SK-N-SH (cell line): Measurements from ENCODE around the gene POLN. TPM values are rescaled to one million over a fixed set of nuclear protein-coding genes. Genes with fewer than 3 reads are reported as not detected.

Source experiments
- CTCF ChIA-PET: fragments of 300-600, 350-600 bp; formaldehyde crosslinking; extraction: SDS; loops from one replicate; lab custom pipeline; 2021; lab: Yijun Ruan, JAX
- POLR2A ChIA-PET: fragments of 350-600 bp; sonication (Branson Sonifier 250); formaldehyde crosslinking; extraction: SDS; loops from one replicate; lab custom pipeline; 2020; ENCODE audit warnings: antibody characterized with exemption, inconsistent platforms; lab: Yijun Ruan, JAX
- DNase-seq: peaks from one replicate; pipeline ENCODE4 v3.0.0; 2012
- H2AFZ ChIP-seq: fragments of 200-600 bp; sonication (generic); 2 replicates; pipeline ENCODE4 v1.8.1; 2016; ENCODE audit warnings: antibody characterized with exemption, mild to moderate bottlenecking, low read depth
- H3F3A ChIP-seq: fragments of 200-600 bp; sonication (generic); replicated peaks from 2 replicates; pipeline ENCODE3; 2016; ENCODE audit warnings: antibody characterized with exemption, mild to moderate bottlenecking; ENCODE audit not compliant: insufficient read depth
- H3K27ac ChIP-seq, 2 experiments: fragments of 200-500 bp in 1 of 2; fragments of 200-600 bp in 1 of 2; sonication (Bioruptor generic) in 1 of 2; sonication (generic), shearing (Covaris generic) in 1 of 2; 2 replicates each; pipeline versions ENCODE4 v1.5.1 to v1.6.1; 2014 to 2016; ENCODE audit warnings: low read depth in 2 of 2, inconsistent platforms in 1 of 2, low read length in 1 of 2, mild to moderate bottlenecking in 1 of 2, mixed read lengths in 1 of 2
- H3K27me3 ChIP-seq: fragments of 200-600 bp; sonication (generic), shearing (Covaris generic); 2 replicates; pipeline ENCODE4 v1.6.1; 2016; ENCODE audit warnings: mixed run types; ENCODE audit not compliant: insufficient read depth
- H3K36me3 ChIP-seq, 2 experiments: fragments of 200-500 bp in 1 of 2; fragments of 200-600 bp in 1 of 2; sonication (Bioruptor generic) in 1 of 2; sonication (generic) in 1 of 2; replicated peaks in 1 of 2; 2 replicates each; pipeline versions ENCODE3 to v1.5.1; 2014 to 2016; ENCODE audit warnings: low read length in 1 of 2, mild to moderate bottlenecking in 1 of 2; ENCODE audit not compliant: insufficient read depth in 2 of 2, control insufficient read depth in 1 of 2
- H3K4me1 ChIP-seq, 2 experiments: fragments of 200-500 bp in 1 of 2; fragments of 200-600 bp in 1 of 2; sonication (Bioruptor generic) in 1 of 2; sonication (generic), shearing (Covaris generic) in 1 of 2; 2 replicates each; pipeline versions ENCODE4 v1.5.1 to v1.6.1; 2014 to 2016; ENCODE audit warnings: low read depth in 1 of 2, low read length in 1 of 2, mixed run types in 1 of 2; ENCODE audit not compliant: insufficient read depth in 2 of 2, control insufficient read depth in 1 of 2
- H3K4me2 ChIP-seq: fragments of 200-600 bp; sonication (generic), shearing (Covaris generic); 2 replicates; pipeline ENCODE4 v1.6.1; 2017; ENCODE audit warnings: mixed run types
- H3K4me3 ChIP-seq, 2 experiments: fragments of 200-500 bp in 1 of 2; fragments of 200-600 bp in 1 of 2; sonication (Bioruptor generic) in 1 of 2; sonication (generic), shearing (Covaris generic) in 1 of 2; 2 replicates each; pipeline versions ENCODE4 v1.5.1 to v1.8.1; 2014 to 2016; ENCODE audit warnings: low read depth in 2 of 2, inconsistent platforms in 1 of 2, low read length in 1 of 2, mild to moderate bottlenecking in 1 of 2, mixed read lengths in 1 of 2, moderate library complexity in 1 of 2
- H3K79me2 ChIP-seq: fragments of 200-600 bp; sonication (generic); 2 replicates; pipeline ENCODE4 v1.8.1; 2017; ENCODE audit warnings: mild to moderate bottlenecking; ENCODE audit not compliant: insufficient read depth
- H3K9ac ChIP-seq: fragments of 200-600 bp; sonication (generic); 2 replicates; pipeline ENCODE4 v1.6.1; 2017; ENCODE audit warnings: mixed run types
- H3K9me2 ChIP-seq: fragments of 200-600 bp; sonication (generic); 2 replicates; pipeline ENCODE4 v1.6.1; 2017; ENCODE audit warnings: mixed run types
- H3K9me3 ChIP-seq: fragments of 200-600 bp; sonication (generic); 2 replicates; pipeline ENCODE4 v1.6.1; 2017; ENCODE audit warnings: mixed run types, mild to moderate bottlenecking, moderate library complexity
- H4K20me1 ChIP-seq: fragments of 200-600 bp; sonication (generic); 2 replicates; pipeline ENCODE4 v1.6.1; 2017; ENCODE audit warnings: mild to moderate bottlenecking, mixed run types; ENCODE audit not compliant: insufficient read depth
- CHD2 ChIP-seq: fragments of 150-350 bp; IDR thresholded peaks from 2 replicates; pipeline ENCODE4 v1.6.1; 2018; ENCODE audit warnings: low read length; ENCODE audit not compliant: partially characterized antibody
- EZH2phosphoT487 ChIP-seq: fragments of 200-600 bp; sonication (generic); IDR thresholded peaks from 2 replicates; pipeline ENCODE4 v1.6.1; 2017; ENCODE audit warnings: low read depth, mixed run types, mild to moderate bottlenecking, antibody characterized with exemption, moderate library complexity, borderline replicate concordance
- GABPA ChIP-seq: IDR thresholded peaks from 2 replicates; pipeline ENCODE4 v1.4.0; 2012; ENCODE audit warnings: low read depth, mild to moderate bottlenecking
- WGBS: methylation state at CpG from one replicate; pipeline ENCODE4 v1.1.6; 2017; ENCODE audit warnings: low lambda C conversion rate; 5-methylcytosine and 5-hydroxymethylcytosine counted together
- polyA plus RNA-seq, 3 experiments: library from polyadenylated mRNA; depleted of rRNA; stranded (reverse); fragments of >200 nt; gene quantifications; 2 replicates each; pipeline ENCODE4 v1.2.3, GENCODE V29; 2012
- TF ChIP-seq, protein P1 (sequence below): fragments of 150-350 bp; IDR thresholded peaks from 2 replicates; pipeline ENCODE4 v1.6.1; 2016; ENCODE audit warnings: mild to moderate bottlenecking, low read depth, low read length
- TF ChIP-seq, protein P2 (sequence below): fragments of 200-600 bp; sonication (generic); IDR thresholded peaks from 2 replicates; pipeline ENCODE4 v1.6.1; 2017; ENCODE audit warnings: antibody characterized with exemption, mild to moderate bottlenecking, moderate library complexity
- TF ChIP-seq, protein P3 (sequence below): IDR thresholded peaks from 2 replicates; pipeline ENCODE4 v1.4.0; 2012; ENCODE audit warnings: low read depth, borderline replicate concordance

POLN gene
- polyA plus RNA-seq, 1 of the 3 experiments (the other 2 are of a cell fraction), result 0.67 TPM

DNA sequence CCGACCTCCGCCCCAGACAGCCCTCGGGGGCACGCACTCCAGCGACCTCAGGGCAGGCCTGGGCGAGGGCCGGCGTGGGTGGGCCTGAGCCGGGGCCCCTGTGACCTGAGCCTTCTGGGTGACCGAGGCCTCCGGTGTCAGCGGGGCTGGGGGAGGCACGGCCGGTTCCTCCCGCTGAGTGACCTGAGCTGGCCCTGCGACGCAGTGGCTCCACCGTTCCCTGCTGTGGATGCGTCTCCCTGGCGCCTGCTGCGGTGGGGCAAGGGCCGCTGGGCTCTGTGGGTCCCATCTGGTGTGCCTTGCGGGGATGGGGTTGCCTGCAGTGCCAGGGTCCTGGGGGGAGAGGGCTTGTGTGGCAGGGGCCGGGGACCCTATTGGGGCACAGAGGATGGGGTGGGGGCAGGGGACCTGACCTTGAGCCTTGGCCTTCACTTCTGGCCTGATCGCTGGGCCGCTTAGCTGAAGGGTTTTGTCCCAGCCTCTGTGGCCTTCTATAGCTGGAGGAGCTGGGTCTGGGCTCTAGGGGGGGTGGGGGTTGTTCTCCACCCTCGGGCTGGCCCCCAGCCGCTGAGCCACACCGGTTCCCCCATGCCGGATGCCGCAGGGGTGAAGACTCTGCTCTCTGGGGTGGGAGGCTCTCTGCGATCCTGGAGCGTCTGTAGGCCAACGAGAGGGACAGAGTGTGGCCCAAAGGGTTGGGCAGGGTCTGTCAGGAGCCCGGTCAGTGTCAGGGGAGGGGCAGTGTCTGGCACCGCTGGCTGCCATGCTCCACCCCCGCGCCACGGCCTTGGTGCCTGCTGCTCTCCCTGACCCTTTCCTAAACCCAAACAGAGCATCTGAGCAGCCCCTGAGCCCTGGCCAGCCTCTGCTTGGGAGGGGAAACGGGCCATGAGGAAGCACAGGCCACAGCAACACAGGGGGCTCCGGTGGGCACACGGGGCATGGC is 180.5 kb downstream of the POLN start:
- WGBS, result 85% methylated on average over 26 of the region's 42 CpGs
- Histone ChIP-seq H3K9ac (no peak overlapping the region), H3K9me2 (no peaks in the 10 kb centered on the region), H3K79me2 (no peaks in the 10 kb centered on the region), H3K27me3 (peaks cover 14% of the 10 kb centered on the region), H3K4me2 (no peak overlapping the region), H3K36me3 (no peaks in the 10 kb centered on the region), H2AFZ (no peak overlapping the region), H3F3A (no peaks in the 10 kb centered on the region), H3K27ac (no peak overlapping the region; a peak in 1 of 4 replicates), H4K20me1 (no peaks in the 10 kb centered on the region), H3K4me3 (no peak overlapping the region), H3K9me3 (no peaks in the 10 kb centered on the region), H3K4me1 (peaks cover 0 to 22% of the 10 kb centered on the region in 2 experiments; a peak in 1 of 4 replicates)
- peak; percentile 42 for DNase-seq
- TF ChIP-seq, protein P1, sequence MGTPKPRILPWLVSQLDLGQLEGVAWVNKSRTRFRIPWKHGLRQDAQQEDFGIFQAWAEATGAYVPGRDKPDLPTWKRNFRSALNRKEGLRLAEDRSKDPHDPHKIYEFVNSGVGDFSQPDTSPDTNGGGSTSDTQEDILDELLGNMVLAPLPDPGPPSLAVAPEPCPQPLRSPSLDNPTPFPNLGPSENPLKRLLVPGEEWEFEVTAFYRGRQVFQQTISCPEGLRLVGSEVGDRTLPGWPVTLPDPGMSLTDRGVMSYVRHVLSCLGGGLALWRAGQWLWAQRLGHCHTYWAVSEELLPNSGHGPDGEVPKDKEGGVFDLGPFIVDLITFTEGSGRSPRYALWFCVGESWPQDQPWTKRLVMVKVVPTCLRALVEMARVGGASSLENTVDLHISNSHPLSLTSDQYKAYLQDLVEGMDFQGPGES, result no peak
- TF ChIP-seq, protein P2, sequence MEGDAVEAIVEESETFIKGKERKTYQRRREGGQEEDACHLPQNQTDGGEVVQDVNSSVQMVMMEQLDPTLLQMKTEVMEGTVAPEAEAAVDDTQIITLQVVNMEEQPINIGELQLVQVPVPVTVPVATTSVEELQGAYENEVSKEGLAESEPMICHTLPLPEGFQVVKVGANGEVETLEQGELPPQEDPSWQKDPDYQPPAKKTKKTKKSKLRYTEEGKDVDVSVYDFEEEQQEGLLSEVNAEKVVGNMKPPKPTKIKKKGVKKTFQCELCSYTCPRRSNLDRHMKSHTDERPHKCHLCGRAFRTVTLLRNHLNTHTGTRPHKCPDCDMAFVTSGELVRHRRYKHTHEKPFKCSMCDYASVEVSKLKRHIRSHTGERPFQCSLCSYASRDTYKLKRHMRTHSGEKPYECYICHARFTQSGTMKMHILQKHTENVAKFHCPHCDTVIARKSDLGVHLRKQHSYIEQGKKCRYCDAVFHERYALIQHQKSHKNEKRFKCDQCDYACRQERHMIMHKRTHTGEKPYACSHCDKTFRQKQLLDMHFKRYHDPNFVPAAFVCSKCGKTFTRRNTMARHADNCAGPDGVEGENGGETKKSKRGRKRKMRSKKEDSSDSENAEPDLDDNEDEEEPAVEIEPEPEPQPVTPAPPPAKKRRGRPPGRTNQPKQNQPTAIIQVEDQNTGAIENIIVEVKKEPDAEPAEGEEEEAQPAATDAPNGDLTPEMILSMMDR, result no peak
- TF ChIP-seq, protein P3, sequence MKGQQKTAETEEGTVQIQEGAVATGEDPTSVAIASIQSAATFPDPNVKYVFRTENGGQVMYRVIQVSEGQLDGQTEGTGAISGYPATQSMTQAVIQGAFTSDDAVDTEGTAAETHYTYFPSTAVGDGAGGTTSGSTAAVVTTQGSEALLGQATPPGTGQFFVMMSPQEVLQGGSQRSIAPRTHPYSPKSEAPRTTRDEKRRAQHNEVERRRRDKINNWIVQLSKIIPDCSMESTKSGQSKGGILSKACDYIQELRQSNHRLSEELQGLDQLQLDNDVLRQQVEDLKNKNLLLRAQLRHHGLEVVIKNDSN, result no peak
- TF ChIP-seq EZH2phosphoT487 (no peak), CHD2 (no peak)
- POLR2A ChIA-PET, result interaction anchor here (1.1 kb wide), 1 partner anchor 12 kb away, joined by 3 read pairs; no protein-coding TSS in a partner anchor
- CTCF ChIA-PET, result interaction anchor here (2.0 kb wide), 1 partner anchor 158 kb away, joined by 5 read pairs; no protein-coding TSS in a partner anchor

DNA sequence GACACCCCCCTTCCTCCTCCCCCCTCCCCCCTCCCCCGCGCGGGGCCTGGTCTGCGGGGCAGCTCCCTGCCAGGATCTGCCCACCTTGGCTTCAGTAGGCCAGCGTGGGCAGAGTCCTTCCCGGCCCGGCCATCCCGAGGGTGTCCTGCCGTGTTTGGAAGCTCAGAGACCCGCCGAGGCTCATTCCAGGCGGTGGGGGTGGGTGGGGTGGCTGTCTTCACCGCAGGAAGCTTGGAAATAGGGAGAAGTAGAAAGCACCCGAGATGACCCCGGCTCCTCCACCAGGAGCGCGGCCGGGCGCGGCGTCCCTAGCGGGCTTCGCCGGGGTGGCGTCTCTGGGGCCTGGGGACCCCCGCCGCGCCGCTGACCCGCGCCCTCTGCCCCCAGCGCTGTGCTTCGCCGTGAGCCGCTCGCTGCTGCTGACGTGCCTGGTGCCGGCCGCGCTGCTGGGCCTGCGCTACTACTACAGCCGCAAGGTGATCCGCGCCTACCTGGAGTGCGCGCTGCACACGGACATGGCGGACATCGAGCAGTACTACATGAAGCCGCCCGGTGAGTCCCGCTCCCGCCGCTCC is 181.2 kb downstream of the POLN start:
- peak; percentile 56 for DNase-seq
- H3K9ac ChIP-seq, result no peak overlapping the region
- POLR2A ChIA-PET, result interaction anchor here (1.1 kb wide), 1 partner anchor 13 kb away, joined by 3 read pairs; no protein-coding TSS in a partner anchor
- no peaks in the 10 kb centered on the region for H4K20me1 ChIP-seq
- CTCF ChIA-PET, result interaction anchor here (2.0 kb wide), 1 partner anchor 159 kb away, joined by 5 read pairs; no protein-coding TSS in a partner anchor
- 97% methylated on average over 30 of the region's 54 CpGs for WGBS
- no peak overlapping the region for H2AFZ ChIP-seq
- no peaks in the 10 kb centered on the region for H3K36me3 ChIP-seq
- peaks cover 0 to 22% of the 10 kb centered on the region in 2 experiments; a peak in 1 of 4 replicates for H3K4me1 ChIP-seq
- H3K9me2 ChIP-seq, result no peaks in the 10 kb centered on the region
- no peaks in the 10 kb centered on the region for H3K9me3 ChIP-seq
- no peak overlapping the region; a peak in 1 of 4 replicates for H3K4me3 ChIP-seq
- no peak for TF ChIP-seq GABPA
- H3F3A ChIP-seq, result no peaks in the 10 kb centered on the region
- H3K4me2 ChIP-seq, result no peak overlapping the region
- no peaks in the 10 kb centered on the region for H3K79me2 ChIP-seq
- H3K27ac ChIP-seq, result no peak overlapping the region; a peak in 1 of 4 replicates
- H3K27me3 ChIP-seq, result peaks cover 17% of the 10 kb centered on the region
